PC-9 (cell line): ENCODE results near the gene FREM3. TPM values are rescaled to one million over a fixed set of nuclear protein-coding genes. Genes with fewer than 3 reads are reported as not detected.

Experiments
- BruUV-seq: library from RNA; stranded (reverse); fragments of 400-500 nt; replicated peaks from 2 replicates; lab custom pipeline; 2021; lab: Mats Ljungman, UMichigan
- CTCF ChIA-PET: fragments of 300-600 bp; sonication (Branson Sonifier 250); formaldehyde crosslinking; loops from one replicate; lab custom pipeline; 2022; ENCODE audit warnings: antibody characterized with exemption; lab: Charles Lee
- POLR2A ChIA-PET: fragments of 300-600 bp; sonication (Branson Sonifier 250); formaldehyde crosslinking; loops from one replicate; lab custom pipeline; 2022; ENCODE audit warnings: antibody characterized with exemption; ENCODE audit not compliant: unreplicated experiment; lab: Charles Lee
- DNase-seq, 2 experiments: peaks; one replicate each; pipeline versions ENCODE4 v3.0.0 to v3.0.0-alpha.2; 2015 to 2022; ENCODE audit warnings: mixed read lengths in 1 of 2
- H2AFZ ChIP-seq: fragments of 200-600 bp; sonication (generic); 2 replicates; pipeline ENCODE4 v1.8.1; 2017; ENCODE audit warnings: antibody characterized with exemption
- H3F3A ChIP-seq: fragments of 200-600 bp; sonication (generic); 2 replicates; pipeline ENCODE4 v1.8.1; 2017; ENCODE audit warnings: antibody characterized with exemption, mild to moderate bottlenecking, low read depth; ENCODE audit not compliant: insufficient read depth
- H3K27ac ChIP-seq: fragments of 200-600 bp; sonication (generic); 2 replicates; pipeline ENCODE4 v1.6.1; 2016; ENCODE audit warnings: mixed run types
- H3K27me3 ChIP-seq: fragments of 200-600 bp; sonication (generic); 2 replicates; pipeline ENCODE4 v1.6.1; 2016; ENCODE audit warnings: low read depth, mixed run types; ENCODE audit not compliant: insufficient read depth
- H3K36me3 ChIP-seq: fragments of 200-600 bp; sonication (generic); 2 replicates; pipeline ENCODE4 v1.6.1; 2016; ENCODE audit warnings: low read depth, mixed run types
- H3K4me1 ChIP-seq: fragments of 200-600 bp; sonication (generic); replicated peaks from 2 replicates; pipeline ENCODE4 v1.6.1; 2016; ENCODE audit warnings: mixed run types; ENCODE audit not compliant: insufficient read depth
- H3K4me2 ChIP-seq: fragments of 200-600 bp; sonication (generic); 2 replicates; pipeline ENCODE4 v1.6.1; 2017; ENCODE audit warnings: mixed run types
- H3K4me3 ChIP-seq: fragments of 200-600 bp; sonication (generic); 2 replicates; pipeline ENCODE4 v1.6.1; 2016; ENCODE audit warnings: mixed run types
- H3K79me2 ChIP-seq: fragments of 200-600 bp; sonication (generic); 2 replicates; pipeline ENCODE4 v1.6.1; 2017; ENCODE audit warnings: low read depth, mixed run types
- H3K9me2 ChIP-seq: fragments of 200-600 bp; sonication (generic); 2 replicates; pipeline ENCODE4 v1.8.1; 2017; ENCODE audit warnings: mild to moderate bottlenecking; ENCODE audit not compliant: insufficient read depth
- H3K9me3 ChIP-seq: fragments of 200-600 bp; sonication (generic); 2 replicates; pipeline ENCODE4 v1.8.1; 2016; ENCODE audit warnings: low read depth; ENCODE audit not compliant: insufficient read depth
- H4K20me1 ChIP-seq: fragments of 200-600 bp; sonication (generic); 2 replicates; pipeline ENCODE4 v1.8.1; 2017; ENCODE audit not compliant: insufficient read depth
- EZH2 ChIP-seq: fragments of 200-600 bp; sonication (generic); IDR thresholded peaks from 2 replicates; pipeline ENCODE4 v1.8.0; 2017; ENCODE audit warnings: antibody characterized with exemption, low read depth
- intact Hi-C: fragments of 100-400 bp; cut with micrococcal nuclease; formaldehyde crosslinking; loops from one replicate; pipeline ENCODE4 v1.10.0; 2022; ENCODE audit not compliant: unreplicated experiment
- total RNA-seq: library from RNA; stranded (reverse); gene quantifications from 2 replicates; pipeline ENCODE4 v1.2.3, GENCODE V29; 2021
- TF ChIP-seq, protein P1 (sequence below): fragments of 200-600 bp; sonication (generic); conservative IDR thresholded peaks from 2 replicates; pipeline ENCODE4 v1.6.1; 2017; ENCODE audit warnings: mixed run types, antibody characterized with exemption, mild to moderate bottlenecking, moderate library complexity

The FREM3 gene
- total RNA-seq, 1 experiment from 2014 or later: not detected

DNA sequence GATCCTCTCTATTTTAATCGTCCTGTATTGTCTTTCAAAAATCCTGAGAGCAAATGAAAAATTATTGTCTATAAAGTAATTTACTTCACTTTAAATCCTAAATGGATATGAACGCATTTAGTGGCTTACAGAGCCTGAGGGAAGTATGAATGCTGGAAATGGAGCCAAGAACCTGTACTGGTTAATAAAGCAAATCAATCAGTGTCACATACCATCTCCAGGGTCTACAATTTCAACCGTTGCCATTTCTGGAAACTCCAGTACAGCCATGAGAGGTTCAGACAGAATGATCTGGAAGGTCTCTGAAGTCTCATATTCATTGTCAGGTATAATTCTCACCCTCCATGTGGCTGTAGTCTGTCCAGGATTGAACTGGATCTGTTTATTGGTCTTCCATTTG is 76.6 kb downstream of the FREM3 start:
- no peaks in the 10 kb centered on the region for H3F3A ChIP-seq
- H3K79me2 ChIP-seq: no peaks in the 10 kb centered on the region
- ChIA-PET POLR2A (no interaction called here), CTCF (no interaction called here)
- BruUV-seq: no TSS peak
- intact Hi-C loops: no loop called here
- H3K4me1 ChIP-seq: no peaks in the 10 kb centered on the region
- no peaks in the 10 kb centered on the region for H3K27me3 ChIP-seq
- no peaks in the 10 kb centered on the region for H3K36me3 ChIP-seq
- H3K9me2 ChIP-seq: no peaks in the 10 kb centered on the region
- no peak overlapping the region for H3K4me3 ChIP-seq
- no peak for DNase-seq
- H3K27ac ChIP-seq: no peak overlapping the region
- no peaks in the 10 kb centered on the region for H3K9me3 ChIP-seq
- H4K20me1 ChIP-seq: no peaks in the 10 kb centered on the region
- H3K4me2 ChIP-seq: no peak overlapping the region
- TF ChIP-seq, protein P1, sequence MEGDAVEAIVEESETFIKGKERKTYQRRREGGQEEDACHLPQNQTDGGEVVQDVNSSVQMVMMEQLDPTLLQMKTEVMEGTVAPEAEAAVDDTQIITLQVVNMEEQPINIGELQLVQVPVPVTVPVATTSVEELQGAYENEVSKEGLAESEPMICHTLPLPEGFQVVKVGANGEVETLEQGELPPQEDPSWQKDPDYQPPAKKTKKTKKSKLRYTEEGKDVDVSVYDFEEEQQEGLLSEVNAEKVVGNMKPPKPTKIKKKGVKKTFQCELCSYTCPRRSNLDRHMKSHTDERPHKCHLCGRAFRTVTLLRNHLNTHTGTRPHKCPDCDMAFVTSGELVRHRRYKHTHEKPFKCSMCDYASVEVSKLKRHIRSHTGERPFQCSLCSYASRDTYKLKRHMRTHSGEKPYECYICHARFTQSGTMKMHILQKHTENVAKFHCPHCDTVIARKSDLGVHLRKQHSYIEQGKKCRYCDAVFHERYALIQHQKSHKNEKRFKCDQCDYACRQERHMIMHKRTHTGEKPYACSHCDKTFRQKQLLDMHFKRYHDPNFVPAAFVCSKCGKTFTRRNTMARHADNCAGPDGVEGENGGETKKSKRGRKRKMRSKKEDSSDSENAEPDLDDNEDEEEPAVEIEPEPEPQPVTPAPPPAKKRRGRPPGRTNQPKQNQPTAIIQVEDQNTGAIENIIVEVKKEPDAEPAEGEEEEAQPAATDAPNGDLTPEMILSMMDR: no peak
- H2AFZ ChIP-seq: no peak overlapping the region

DNA sequence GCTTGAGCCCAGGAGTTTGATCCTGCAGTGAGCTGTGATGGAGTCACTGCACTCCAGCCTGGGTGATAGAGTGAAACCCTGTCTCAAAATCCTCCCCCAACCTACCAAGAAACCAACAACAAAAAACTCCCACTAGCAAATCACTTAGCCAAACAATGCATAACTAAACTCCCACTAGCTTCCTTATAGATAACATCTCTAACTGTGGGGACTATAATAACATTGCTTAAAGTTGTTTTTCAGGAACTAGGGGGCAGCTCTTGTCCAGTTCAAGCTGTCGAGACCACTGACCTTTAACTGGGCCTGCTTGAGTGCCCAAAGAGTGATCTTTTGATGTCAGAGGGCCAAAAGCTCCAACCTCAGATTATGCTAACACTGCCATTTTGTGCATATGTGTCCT is 81.7 kb downstream of the FREM3 start:
- no peak for TF ChIP-seq EZH2
- TF ChIP-seq, protein P1: no peak
- Histone ChIP-seq H3K4me1 (no peaks in the 10 kb centered on the region), H2AFZ (no peak overlapping the region), H3K79me2 (no peaks in the 10 kb centered on the region), H3K4me2 (no peak overlapping the region), H3K27ac (no peak overlapping the region), H3F3A (no peaks in the 10 kb centered on the region), H3K9me3 (no peaks in the 10 kb centered on the region), H3K9me2 (no peaks in the 10 kb centered on the region), H3K36me3 (no peaks in the 10 kb centered on the region), H3K27me3 (no peaks in the 10 kb centered on the region), H4K20me1 (no peaks in the 10 kb centered on the region), H3K4me3 (no peak overlapping the region)
- intact Hi-C loops: no loop called here
- DNase-seq: no peak
- ChIA-PET CTCF (no interaction called here), POLR2A (no interaction called here)
- no TSS peak for BruUV-seq

DNA sequence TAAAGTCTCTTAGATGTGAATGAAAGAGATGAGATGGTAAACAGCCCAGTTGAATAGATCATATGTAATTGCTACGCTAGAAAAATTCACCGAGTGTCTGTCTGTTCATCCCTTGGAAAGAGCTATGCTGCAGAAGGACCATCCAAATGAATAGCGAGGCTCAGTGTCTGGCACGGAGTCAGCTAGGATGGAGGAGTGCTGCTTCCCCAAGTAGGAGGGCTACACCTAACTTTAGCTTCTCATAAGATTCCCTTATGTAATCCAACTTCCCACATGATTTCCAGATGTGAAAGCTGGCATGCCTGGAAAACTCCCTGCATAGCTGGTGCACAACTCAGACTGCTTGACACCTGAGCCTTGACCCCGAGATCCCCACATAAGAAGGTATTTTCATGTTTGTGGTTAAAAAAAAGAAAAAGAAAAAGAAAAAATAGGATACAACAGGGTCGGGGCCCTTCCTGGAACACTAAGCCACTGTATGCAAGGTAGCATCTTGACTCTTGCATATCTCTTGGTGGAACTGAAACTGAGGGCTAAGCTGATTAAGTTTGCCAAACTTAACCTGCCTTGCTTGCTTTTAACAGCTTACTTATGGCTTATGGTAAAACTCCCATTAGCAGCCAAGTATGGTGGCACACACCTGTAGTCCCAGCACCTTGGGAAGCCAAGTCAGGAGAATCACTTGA is 82.3 kb downstream of the FREM3 start:
- Histone ChIP-seq H3K4me3 (no peak overlapping the region), H3K9me3 (no peaks in the 10 kb centered on the region), H3K4me2 (no peak overlapping the region), H3K79me2 (no peaks in the 10 kb centered on the region), H3K4me1 (no peaks in the 10 kb centered on the region), H3K36me3 (no peaks in the 10 kb centered on the region), H3K9me2 (no peaks in the 10 kb centered on the region), H4K20me1 (no peaks in the 10 kb centered on the region), H3K27me3 (no peaks in the 10 kb centered on the region), H2AFZ (no peak overlapping the region), H3F3A (no peaks in the 10 kb centered on the region), H3K27ac (no peak overlapping the region)
- POLR2A ChIA-PET: no interaction called here
- intact Hi-C loops: no loop called here
- DNase-seq: no peak
- no TSS peak for BruUV-seq
- CTCF ChIA-PET: no interaction called here
- TF ChIP-seq EZH2: no peak
- TF ChIP-seq, protein P1: no peak
